G401.6 (cell line): ENCODE measurements around the gene LRRC53.

Experiments
- FAIRE-seq: peaks from 2 replicates; lab custom pipeline; 2012; peaks lifted over from hg19 to GRCh38; lab: Jason Lieb, UNC

Gene LRRC53

GRCh38 chr1:74432325-74432724 lies 80.1 kb downstream of the LRRC53 start:
- FAIRE-seq = no peak

GRCh38 chr1:74431531-74431930 lies 80.9 kb downstream of the LRRC53 start:
- FAIRE-seq = no peak

- FAIRE-seq = no peak
Measured at GRCh38 chr1:74430342-74430934, 82.0 kb downstream of the LRRC53 start.

- FAIRE-seq = no peak
Measured at GRCh38 chr1:74429580-74429979, 82.8 kb downstream of the LRRC53 start.

- FAIRE-seq = no peak
Measured at GRCh38 chr1:74427681-74428080, 84.7 kb downstream of the LRRC53 start.

- FAIRE-seq = no peak
Measured at GRCh38 chr1:74426208-74426937, 86.0 kb downstream of the LRRC53 start.

- FAIRE-seq = no peak
Measured at GRCh38 chr1:74425676-74426075, 86.7 kb downstream of the LRRC53 start.

- FAIRE-seq = no peak
Measured at GRCh38 chr1:74423471-74423870, 88.9 kb downstream of the LRRC53 start.

GRCh38 chr1:74422421-74423292 lies 89.8 kb downstream of the LRRC53 start:
- no peak for FAIRE-seq

- no peak for FAIRE-seq
Measured at GRCh38 chr1:74420467-74420866, 91.9 kb downstream of the LRRC53 start.
